Aorta (tissue), 5 donors: ENCODE measurements around the gene CELSR1. TPM values are rescaled to one million over a fixed set of nuclear protein-coding genes. Genes with fewer than 3 reads are reported as not detected.

Source experiments
- ATAC-seq: fragments of 200-7000 bp; cut with Tn5 transposase; one replicate; pipeline ENCODE4 v1.9.1; 2022; ENCODE audit warnings: moderate library complexity; ENCODE audit not compliant: low FRiP score
- DNase-seq, 2 donors: peaks; one replicate each; pipeline ENCODE4 v3.0.0-alpha.2; 2020
- H3K27ac ChIP-seq, 2 donors: one replicate each; pipeline ENCODE4 v1.5.1; 2013; ENCODE audit warnings: low read length in 2 of 2, mild to moderate bottlenecking in 2 of 2, moderate library complexity in 2 of 2, control low read depth in 1 of 2, inconsistent platforms in 1 of 2, low read depth in 1 of 2
- H3K27me3 ChIP-seq, 2 donors: one replicate each; pipeline ENCODE4 v1.6.1; 2013; ENCODE audit warnings: control low read depth in 1 of 2, low read length in 1 of 2, mild to moderate bottlenecking in 1 of 2, moderate library complexity in 1 of 2; ENCODE audit not compliant: insufficient read depth in 2 of 2, control insufficient read depth in 1 of 2
- H3K36me3 ChIP-seq, 2 donors: one replicate each; pipeline ENCODE4 v1.6.1; 2013; ENCODE audit warnings: control low read depth in 1 of 2, low read length in 1 of 2, mild to moderate bottlenecking in 1 of 2; ENCODE audit not compliant: insufficient read depth in 2 of 2, control insufficient read depth in 1 of 2
- H3K4me1 ChIP-seq, 2 donors: one replicate each; pipeline ENCODE4 v1.6.1; 2013; ENCODE audit warnings: low read length in 2 of 2, control low read depth in 1 of 2, mild to moderate bottlenecking in 1 of 2, moderate library complexity in 1 of 2; ENCODE audit not compliant: insufficient read depth in 2 of 2, control insufficient read depth in 1 of 2
- H3K4me3 ChIP-seq, 2 donors: one replicate each; pipeline ENCODE4 v1.5.1; 2013; ENCODE audit warnings: low read length in 2 of 2, control low read depth in 1 of 2, mild to moderate bottlenecking in 1 of 2
- H3K9me3 ChIP-seq: one replicate; pipeline ENCODE4 v1.6.1; 2013; ENCODE audit warnings: mild to moderate bottlenecking, low read length; ENCODE audit not compliant: control insufficient read depth
- WGBS, 2 donors: extraction: QIAGEN DNeasy Blood & Tissue Kit; methylation state at CpG; one replicate each; pipeline ENCODE4 v1.1.7; 2013; 5-methylcytosine and 5-hydroxymethylcytosine counted together
- intact Hi-C, 2 donors: fragments of 100-400 bp; cut with DNase I; formaldehyde crosslinking; loops; one replicate each; pipeline versions ENCODE4 v1.14.2 to v1.15.0; 2022
- polyA plus RNA-seq, 2 donors: library from polyadenylated mRNA; stranded (reverse); fragments of 200-250 nt; gene quantifications; one replicate each; pipeline ENCODE4 v1.2.3, GENCODE V29; 2013
- total RNA-seq, 2 donors: library from RNA; stranded (reverse); fragmentation: NEBNext Ultra II Directional; extraction: Animal tissue kit (Norgen Biotek cat#: 25700); gene quantifications; one replicate each; pipeline ENCODE4 v1.2.1, GENCODE V29; 2021
- donor health status: healthy with polysubstance abuse.
- donor health status: Bipolar disorder and iron deficiency.
- donor health status: DM: no; HTN: no; CAD: no.
- donor health status: DM: no; HTN: no; CAD: no.
- donor health status: DM: yes; HTN: yes; CAD: no.

Gene CELSR1
- total and polyA plus RNA-seq, 4 donors, result 0.15 to 3.0 (median 1.3) TPM

- Histone ChIP-seq H3K27ac (no peak overlapping the region), H3K4me1 (peaks cover 0 to 3% of the 10 kb centered on the region in 2 donors), H3K36me3 (peaks cover 0 to 4% of the 10 kb centered on the region in 2 donors), H3K4me3 (no peak overlapping the region), H3K9me3 (no peaks in the 10 kb centered on the region), H3K27me3 (no peaks in the 10 kb centered on the region)
- DNase-seq, result peak; percentile 11 to 61
- WGBS, 2 donors, result 81 to 83% methylated on average over 9 of the region's 9 CpGs
- intact Hi-C loops, result no loop called here
- ATAC-seq, result no peak
Measured at GRCh38 chr22:46337870-46338269, 199.6 kb downstream of the CELSR1 start.

GRCh38 chr22:46336119-46337078 lies 201.0 kb downstream of the CELSR1 start:
- ATAC-seq (no peak), DNase-seq (peak; percentile 57 to 78)
- H3K4me1 ChIP-seq, result peaks cover 0 to 3% of the 10 kb centered on the region in 2 donors
- peak overlapping the region; percentile 50 to 80 for H3K4me3 ChIP-seq
- intact Hi-C loops, result no loop called here
- peaks cover 0 to 4% of the 10 kb centered on the region in 2 donors for H3K36me3 ChIP-seq
- WGBS, 2 donors, result 9 to 10% methylated on average over 42 of the region's 42 CpGs
- no peaks in the 10 kb centered on the region for H3K27me3 ChIP-seq
- H3K27ac ChIP-seq, result no peak overlapping the region
- H3K9me3 ChIP-seq, result no peaks in the 10 kb centered on the region

- ATAC-seq (peak; percentile 96), DNase-seq (peak; percentile 93 to 95)
- no peaks in the 10 kb centered on the region for H3K27me3 ChIP-seq
- H3K36me3 ChIP-seq, result peaks cover 0 to 4% of the 10 kb centered on the region in 2 donors
- peak within 1 kb of the TSS; percentile 8 to 52 for H3K27ac ChIP-seq
- no peaks in the 10 kb centered on the region for H3K9me3 ChIP-seq
- intact Hi-C loops, result no loop called here
- WGBS, 2 donors, result 0 to 1% methylated on average over 79 to 93 of the region's 93 CpGs
- H3K4me1 ChIP-seq, result peaks cover 0 to 3% of the 10 kb centered on the region in 2 donors
- peak within 1 kb of the TSS; percentile 50 to 80 for H3K4me3 ChIP-seq
Measured at GRCh38 chr22:46335201-46336118, 202.0 kb downstream of the CELSR1 start, which contains the start of gene TRMU. Gene TRMU, plus strand, starts transcription at chr22:46335714. Its CDS starts 51 bp downstream, at chr22:46335765.

GRCh38 chr22:46331496-46331895 lies 205.9 kb downstream of the CELSR1 start:
- intact Hi-C loops, result no loop called here
- Histone ChIP-seq H3K36me3 (no peaks in the 10 kb centered on the region), H3K27ac (no peak overlapping the region), H3K9me3 (no peaks in the 10 kb centered on the region), H3K4me1 (no peaks in the 10 kb centered on the region), H3K27me3 (no peaks in the 10 kb centered on the region), H3K4me3 (no peak overlapping the region)
- DNase-seq (no peak), ATAC-seq (no peak)
- 93 to 96% methylated on average over 23 of the region's 23 CpGs for WGBS, 2 donors

- WGBS, 2 donors, result 96% methylated on average over 4 of the region's 4 CpGs
- no peaks in the 10 kb centered on the region for H3K36me3 ChIP-seq
- ATAC-seq (no peak), DNase-seq (peak in 1 of 2 donors; percentile 4)
- H3K4me3 ChIP-seq, result no peak overlapping the region
- no peaks in the 10 kb centered on the region for H3K4me1 ChIP-seq
- H3K27me3 ChIP-seq, result no peaks in the 10 kb centered on the region
- H3K9me3 ChIP-seq, result no peaks in the 10 kb centered on the region
- no peak overlapping the region for H3K27ac ChIP-seq
- intact Hi-C loops, result no loop called here
Measured at GRCh38 chr22:46330426-46330825, 207.0 kb downstream of the CELSR1 start.

GRCh38 chr22:46329616-46330015 lies 207.8 kb downstream of the CELSR1 start:
- ATAC-seq (no peak), DNase-seq (peak in 1 of 2 donors; percentile 6)
- H3K4me1 ChIP-seq, result no peaks in the 10 kb centered on the region
- H3K9me3 ChIP-seq, result no peaks in the 10 kb centered on the region
- H3K4me3 ChIP-seq, result no peak overlapping the region
- no peaks in the 10 kb centered on the region for H3K36me3 ChIP-seq
- no peaks in the 10 kb centered on the region for H3K27me3 ChIP-seq
- 92 to 95% methylated on average over 7 to 8 of the region's 8 CpGs for WGBS, 2 donors
- intact Hi-C loops, result no loop called here
- no peak overlapping the region for H3K27ac ChIP-seq

GRCh38 chr22:46328797-46329196 lies 208.6 kb downstream of the CELSR1 start:
- Histone ChIP-seq H3K36me3 (no peaks in the 10 kb centered on the region), H3K9me3 (no peaks in the 10 kb centered on the region), H3K27ac (no peak overlapping the region), H3K4me1 (no peaks in the 10 kb centered on the region), H3K27me3 (no peaks in the 10 kb centered on the region), H3K4me3 (no peak overlapping the region)
- 96 to 97% methylated on average over 11 of the region's 11 CpGs for WGBS, 2 donors
- intact Hi-C loops, result no loop called here
- DNase-seq (peak in 1 of 2 donors; percentile 23), ATAC-seq (no peak)

- DNase-seq, result peak in 1 of 2 donors; percentile 21
- no peaks in the 10 kb centered on the region for H3K4me1 ChIP-seq
- 93 to 95% methylated on average over 13 of the region's 13 CpGs for WGBS, 2 donors
- intact Hi-C loops, result no loop called here
- no peaks in the 10 kb centered on the region for H3K27me3 ChIP-seq
- no peak overlapping the region for H3K27ac ChIP-seq
- H3K36me3 ChIP-seq, result no peaks in the 10 kb centered on the region
- no peaks in the 10 kb centered on the region for H3K9me3 ChIP-seq
- H3K4me3 ChIP-seq, result no peak overlapping the region
- ATAC-seq, result no peak
Measured at GRCh38 chr22:46327691-46328465, 209.5 kb downstream of the CELSR1 start.
